Right ventricle myocardium superior (tissue), 1 donor: ENCODE results near the gene NUDT16. TPM values are rescaled to one million over a fixed set of nuclear protein-coding genes. Genes with fewer than 3 reads are reported as not detected.
A peak's percentile ranks its signal among the peaks of the same experiment; 100 is the strongest.
"Not testable (repeated sequence)": the region's sequence is repeated elsewhere in the genome, so short reads cannot be mapped to it uniquely, and the experiment has no call there.

Source experiments
- ATAC-seq: fragments of 200-7000 bp; cut with Tn5 transposase; one replicate; pipeline ENCODE4 v1.9.1; 2020; ENCODE audit warnings: mild to moderate bottlenecking; ENCODE audit not compliant: poor library complexity
- DNase-seq: peaks from one replicate; pipeline ENCODE4 v3.0.0-alpha.2; 2020
- intact Hi-C: fragments of 100-400 bp; cut with DNase I; formaldehyde crosslinking; loops from one replicate; pipeline ENCODE4 v1.11.2; 2022
- total RNA-seq: library from RNA; stranded (reverse); fragmentation: NEBNext Ultra II Directional; extraction: Animal tissue kit (Norgen Biotek cat#: 25700); gene quantifications from one replicate; pipeline ENCODE4 v1.2.1, GENCODE V29; 2021
- donor health status: DM: no; HTN: yes; CAD: no; lungs with severe emphysema.

NUDT16 gene
- total RNA-seq, 1 donor from 2014 or later = 25.0 TPM

DNA sequence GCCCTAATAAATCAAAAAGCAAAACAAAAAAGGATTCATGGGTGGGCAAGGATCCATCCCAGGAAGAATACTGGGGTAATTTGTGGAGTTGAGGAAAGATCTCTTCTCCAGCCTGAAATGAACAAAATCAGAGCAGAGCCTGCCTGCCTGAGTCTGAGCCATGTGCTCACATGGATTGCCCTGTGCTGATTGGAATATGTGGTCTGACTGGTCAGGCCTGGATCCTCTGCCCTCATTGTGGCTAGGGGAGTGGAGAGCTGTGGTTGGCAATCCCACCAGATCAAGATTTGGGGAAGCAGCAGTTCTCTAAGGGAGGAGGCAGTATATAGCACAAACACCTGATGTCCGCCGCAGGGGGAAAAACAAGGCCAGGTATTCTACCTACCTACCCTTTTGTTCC, 6.8 kb upstream of the NUDT16 start:
- ATAC-seq = no peak
- no peak for DNase-seq
- intact Hi-C loops = no loop called here

DNA sequence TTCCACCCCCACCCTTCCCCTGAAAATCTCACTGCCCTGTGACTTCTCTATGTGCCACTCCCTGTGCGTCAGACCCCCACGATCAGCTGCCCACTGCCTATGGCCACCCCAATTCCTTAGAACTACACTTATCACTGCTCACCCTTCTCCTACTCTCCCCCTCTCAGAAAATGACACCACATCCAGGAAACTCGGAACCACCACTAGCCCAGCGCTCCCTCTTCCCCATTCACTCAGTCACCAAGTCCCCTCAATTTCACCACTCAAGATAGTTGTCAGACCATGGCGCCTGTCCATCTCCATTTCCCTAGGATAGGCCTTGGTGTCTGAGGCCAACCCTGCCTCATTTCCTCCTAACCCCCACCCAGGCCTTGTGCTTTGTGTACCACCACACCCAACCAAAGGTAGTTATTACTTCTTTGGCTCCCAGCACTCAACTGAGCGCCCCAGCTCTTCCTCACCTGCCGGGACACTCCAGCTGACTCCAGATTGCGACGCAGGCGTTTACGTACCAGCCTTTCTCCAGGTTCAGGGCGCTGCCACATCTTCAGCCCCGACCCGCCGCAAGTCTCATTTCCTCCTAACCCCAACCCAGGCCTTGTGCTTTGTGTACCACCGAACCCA, 641 bp upstream of the NUDT16 start:
- DNase-seq, intact Hi-C loops: not testable (repeated sequence)
- ATAC-seq = peak; percentile 9

- DNase-seq = peak; percentile 80
- peak; percentile 73 for ATAC-seq
- intact Hi-C loops = no loop called here
Measured at GRCh38 chr3:131386429-131387165, 5.0 kb downstream of the NUDT16 start.

DNA sequence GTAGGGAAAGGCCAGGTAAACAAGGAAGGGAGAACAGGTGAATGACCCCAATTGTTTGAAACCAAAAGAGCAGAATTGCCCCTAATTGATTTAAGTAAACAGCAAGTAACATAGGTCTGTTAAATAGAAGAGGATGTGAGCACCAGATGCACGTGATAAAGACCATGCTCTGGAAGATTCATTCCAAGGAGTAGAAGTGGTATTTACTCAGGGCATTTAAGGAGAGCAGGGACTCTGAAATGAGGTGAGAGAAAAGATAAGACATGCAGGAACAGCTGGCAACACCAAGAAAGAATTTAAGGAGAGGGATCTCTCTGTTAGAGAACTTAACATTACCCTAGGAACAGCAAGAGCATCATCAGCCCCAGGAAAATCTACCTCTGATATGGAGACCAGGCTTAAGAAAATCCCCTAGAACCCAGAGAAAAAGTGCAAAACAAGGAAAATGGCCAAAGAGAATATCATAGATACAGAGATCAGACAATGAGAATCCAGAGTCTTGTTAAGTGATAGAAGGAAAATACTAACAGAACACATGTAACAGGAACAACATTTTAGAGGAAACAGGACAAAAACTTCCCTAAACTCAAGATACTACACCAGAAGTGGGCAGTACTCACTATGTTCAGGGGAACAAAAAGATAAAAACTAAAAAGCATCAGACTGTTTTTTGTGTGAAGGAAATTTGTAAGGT, 6.4 kb downstream of the NUDT16 start:
- no peak for ATAC-seq

DNA sequence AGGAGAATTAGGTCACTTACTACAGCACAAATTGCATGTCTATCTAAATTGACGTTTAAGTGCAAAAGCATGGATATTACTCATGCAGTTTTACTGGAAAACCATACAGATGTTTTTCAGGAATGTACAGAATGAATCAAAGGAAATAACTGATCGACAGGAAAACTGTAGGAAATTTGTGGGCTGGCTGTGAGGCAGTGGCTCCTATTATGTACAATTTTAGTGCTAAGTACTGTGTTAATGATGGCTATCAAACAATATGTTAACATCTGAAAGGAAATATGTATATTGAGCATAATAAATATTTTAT, 6.9 kb downstream of the NUDT16 start:
- no peak for ATAC-seq
- intact Hi-C loops = no loop called here
- no peak for DNase-seq

More for the DNA sequence above, 6.4 kb downstream of the NUDT16 start:
- DNase-seq = no peak
- intact Hi-C loops = no loop called here

GRCh38 chr3:131390331-131390730, 8.8 kb downstream of the NUDT16 start:
- DNase-seq (no peak), ATAC-seq (no peak)
- intact Hi-C loops = no loop called here

- ATAC-seq (no peak), DNase-seq (no peak)
- intact Hi-C loops = no loop called here
Measured at GRCh38 chr3:131393051-131393450, 11.5 kb downstream of the NUDT16 start.

DNA sequence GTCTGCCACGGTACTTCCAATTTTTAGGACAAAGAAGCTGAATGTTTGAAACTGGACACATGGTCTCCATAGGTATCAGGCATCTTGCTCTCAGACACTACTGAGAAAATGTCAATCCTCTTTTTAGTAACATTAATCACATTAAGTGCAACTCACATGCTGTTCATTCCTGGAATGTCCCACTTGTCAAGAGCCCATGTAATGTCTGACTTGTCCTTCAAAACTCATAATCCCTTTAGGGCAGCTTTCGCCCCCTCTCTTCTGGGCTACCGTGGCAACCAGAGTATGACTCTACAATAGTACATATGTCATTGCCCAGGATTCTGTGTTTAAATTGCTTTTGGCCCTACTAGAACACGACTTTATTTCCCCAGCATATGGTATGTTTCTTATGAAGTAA, 12.3 kb downstream of the NUDT16 start:
- ATAC-seq (peak; percentile 39), DNase-seq (no peak)
- intact Hi-C loops = no loop called here

DNA sequence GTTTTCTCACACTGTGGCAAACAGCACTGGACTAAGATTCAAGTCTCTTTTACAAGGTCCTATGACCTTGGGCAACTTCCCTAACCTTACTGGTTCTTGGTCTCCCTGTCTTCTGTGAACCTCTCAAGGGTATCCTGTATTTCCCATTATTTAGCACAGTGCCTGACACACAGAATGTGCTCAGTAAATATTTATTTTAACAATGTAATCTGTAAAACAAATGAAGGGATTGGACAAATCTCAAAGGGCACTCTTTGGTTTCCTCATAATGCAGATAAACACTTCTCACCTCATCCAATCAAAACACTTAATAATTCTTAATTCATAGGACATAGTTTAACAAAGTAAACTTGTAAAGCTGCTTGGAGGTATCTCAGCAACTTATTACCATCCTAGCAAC, 12.8 kb downstream of the NUDT16 start:
- intact Hi-C loops = no loop called here
- DNase-seq = no peak
- ATAC-seq = no peak

DNA sequence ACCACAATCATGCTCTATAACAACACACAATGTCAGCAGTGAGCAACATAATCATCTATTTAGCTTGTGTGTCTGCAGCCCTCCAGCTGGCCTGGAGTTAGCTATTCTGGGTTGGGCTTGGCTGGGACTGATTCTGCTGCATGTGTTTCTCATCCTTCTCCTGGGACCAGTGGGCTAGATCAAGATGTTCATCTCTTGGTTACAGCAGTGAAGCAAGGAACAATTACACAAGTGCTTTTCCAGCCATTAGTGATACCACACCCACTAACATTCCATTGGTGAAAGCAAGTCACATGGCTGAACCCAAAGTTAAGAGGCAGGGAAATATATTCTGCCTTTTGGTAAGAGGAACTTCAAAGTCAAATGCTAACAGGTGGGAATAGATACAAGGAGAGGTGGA, 14.6 kb downstream of the NUDT16 start:
- intact Hi-C loops = no loop called here
- ATAC-seq (peak; percentile 79), DNase-seq (peak; percentile 52)

- no peak for DNase-seq
- intact Hi-C loops = no loop called here
- no peak for ATAC-seq
Measured at GRCh38 chr3:131397889-131398288, 16.3 kb downstream of the NUDT16 start.

DNA sequence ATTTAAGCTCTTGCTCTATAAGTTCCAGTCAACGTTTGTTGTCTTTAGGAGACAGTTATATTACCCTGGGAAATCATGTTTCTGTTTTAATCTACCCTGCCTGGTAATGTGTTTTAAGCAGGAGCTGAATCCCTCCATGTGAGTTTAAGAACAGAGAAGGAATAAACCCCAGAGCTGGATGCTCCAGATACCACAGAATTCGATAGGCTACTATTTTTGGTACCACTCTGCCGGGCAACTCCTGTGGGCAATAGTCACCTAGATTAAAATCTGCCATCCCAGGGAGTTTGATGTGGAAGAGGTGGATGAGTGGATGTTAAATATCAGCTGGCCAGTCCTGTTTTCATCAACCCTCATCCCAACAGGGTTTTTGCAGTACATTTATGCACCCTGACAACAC, 20.4 kb downstream of the NUDT16 start:
- no peak for DNase-seq
- ATAC-seq = no peak
- intact Hi-C loops = no loop called here

DNA sequence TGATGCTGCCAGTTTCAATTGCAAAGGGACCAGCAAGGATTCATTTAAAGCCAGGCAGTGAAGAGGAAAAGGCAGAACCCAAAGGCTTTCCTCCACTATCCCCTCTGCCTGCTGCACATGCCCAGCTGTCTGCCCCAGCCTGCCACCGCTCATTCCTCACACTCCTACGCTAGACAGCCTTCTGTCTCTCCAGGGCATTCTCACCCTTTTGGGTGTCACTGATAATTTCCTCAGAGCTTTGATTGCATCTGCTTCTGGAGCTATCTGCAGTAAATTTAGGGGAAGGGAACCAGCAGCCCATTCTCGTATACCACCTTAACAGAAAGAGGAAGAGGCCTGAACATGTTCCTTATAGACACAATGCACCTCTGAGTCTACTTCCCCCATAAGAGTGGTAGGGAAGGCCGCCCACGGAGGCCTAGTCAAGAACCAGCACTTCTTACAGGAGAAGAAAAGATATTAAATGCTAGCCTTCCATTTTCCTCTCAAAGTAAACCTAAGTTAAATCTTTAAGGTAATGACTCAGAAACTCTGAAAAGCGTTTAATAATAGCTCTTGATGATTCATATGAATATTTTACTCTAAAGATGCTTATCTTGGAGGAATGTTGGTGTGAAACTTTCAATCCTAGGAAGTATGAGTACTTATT, 20.9 kb downstream of the NUDT16 start:
- DNase-seq (no peak), ATAC-seq (no peak)

DNA sequence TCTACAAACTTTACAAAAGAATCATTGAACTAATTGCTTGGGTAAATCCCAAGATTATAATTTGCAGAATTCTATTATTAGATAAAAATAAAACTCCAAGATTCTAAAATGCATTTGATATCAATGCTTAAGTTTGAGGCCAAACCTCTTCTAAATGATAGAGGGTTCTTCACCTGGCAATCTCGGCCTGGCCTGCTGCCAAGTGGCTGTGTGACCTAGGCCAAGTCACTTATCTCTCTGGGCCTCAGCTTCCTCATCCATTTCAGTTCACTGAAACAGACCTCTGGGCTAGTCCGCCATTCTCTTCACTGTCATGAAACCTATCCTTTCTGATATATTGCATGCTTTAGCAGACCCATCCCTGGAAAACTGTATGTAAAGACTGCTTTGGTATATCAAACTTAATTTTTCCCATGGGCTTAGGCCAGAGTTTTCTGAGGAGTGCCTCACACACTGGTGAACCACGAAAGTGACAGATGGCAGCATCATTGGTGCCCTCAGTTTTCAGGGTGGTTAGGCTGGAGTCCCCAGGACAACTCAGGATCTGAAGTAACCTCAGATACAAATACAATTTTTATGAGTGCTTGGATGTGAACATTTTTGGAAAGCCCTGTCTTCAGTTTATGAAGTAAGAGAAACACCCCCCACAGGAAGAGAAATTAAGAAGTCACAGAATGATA, 21.8 kb downstream of the NUDT16 start:
- ATAC-seq = no peak
- intact Hi-C loops = no loop called here
- DNase-seq = no peak

More for the DNA sequence above, 20.9 kb downstream of the NUDT16 start:
- intact Hi-C loops = no loop called here

- no peak for ATAC-seq
- intact Hi-C loops = no loop called here
- no peak for DNase-seq
Measured at GRCh38 chr3:131405411-131405810, 23.8 kb downstream of the NUDT16 start.

DNA sequence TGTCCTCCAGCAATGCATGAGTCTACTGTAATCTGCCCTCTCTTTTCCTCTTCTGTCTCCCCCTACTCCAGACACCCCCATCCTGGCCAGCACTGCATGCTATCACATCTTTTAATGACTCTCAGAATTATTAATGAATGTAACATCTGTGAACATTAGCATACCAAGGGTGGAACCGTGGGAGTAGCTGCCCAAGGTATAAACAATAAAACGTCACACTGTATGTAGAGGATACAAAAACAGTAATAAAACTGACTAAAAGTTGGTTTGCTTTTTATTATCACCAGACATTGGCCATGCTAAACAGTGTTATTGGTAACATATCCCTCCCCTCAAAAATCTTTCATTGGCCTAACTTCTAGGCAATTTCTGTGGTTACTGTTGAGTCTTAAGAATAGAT, 24.7 kb downstream of the NUDT16 start:
- no peak for ATAC-seq
- intact Hi-C loops = no loop called here
- no peak for DNase-seq

GRCh38 chr3:131417751-131418150, 36.2 kb downstream of the NUDT16 start:
- no peak for DNase-seq
- no peak for ATAC-seq
- intact Hi-C loops = no loop called here

DNA sequence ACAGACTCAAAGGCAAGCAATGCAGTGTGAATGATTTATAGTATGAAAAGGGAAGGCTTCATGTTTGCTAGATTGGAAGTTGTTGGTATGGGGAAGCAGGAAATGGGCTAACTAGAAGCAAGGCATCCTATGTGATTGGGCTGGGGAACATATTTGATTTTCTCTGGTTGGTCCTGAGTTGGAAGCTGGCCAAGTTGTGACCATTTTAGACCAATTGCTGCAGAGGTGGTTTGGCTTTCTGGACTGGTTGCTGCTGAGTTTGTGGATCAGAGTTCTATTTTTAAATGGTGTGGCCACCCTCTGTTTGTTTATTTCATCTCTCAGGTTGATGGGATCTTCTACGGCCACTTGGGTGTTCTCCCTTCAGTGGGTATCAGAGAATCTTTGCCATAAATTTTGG, 39.7 kb downstream of the NUDT16 start:
- intact Hi-C loops = no loop called here
- ATAC-seq = no peak
- no peak for DNase-seq

GRCh38 chr3:131421957-131422498, 40.5 kb downstream of the NUDT16 start:
- intact Hi-C loops = no loop called here
- DNase-seq = no peak
- ATAC-seq = no peak
